ENCODE data around the gene TMEM271.

DNA sequence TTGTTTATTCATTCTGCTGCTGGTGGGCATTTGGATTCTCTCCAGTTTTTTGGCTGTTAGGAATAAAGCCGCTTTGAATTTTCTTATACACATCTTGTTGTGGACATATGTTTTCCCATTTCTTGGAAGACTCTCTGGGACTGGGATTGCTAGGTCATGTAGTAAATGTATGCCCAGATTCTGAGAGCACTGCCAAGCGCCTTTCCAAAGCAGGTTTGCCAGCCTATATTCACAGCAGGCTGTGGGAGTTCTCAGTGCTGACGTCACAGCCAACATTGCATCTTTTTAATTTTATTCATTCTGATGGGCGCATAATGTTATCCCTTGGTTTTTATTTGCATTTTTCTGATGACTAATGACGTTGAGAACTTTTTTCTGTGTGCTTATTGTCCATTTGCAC is 24.1 kb downstream of the TMEM271 start:
- TF ChIP-seq, protein P1, sequence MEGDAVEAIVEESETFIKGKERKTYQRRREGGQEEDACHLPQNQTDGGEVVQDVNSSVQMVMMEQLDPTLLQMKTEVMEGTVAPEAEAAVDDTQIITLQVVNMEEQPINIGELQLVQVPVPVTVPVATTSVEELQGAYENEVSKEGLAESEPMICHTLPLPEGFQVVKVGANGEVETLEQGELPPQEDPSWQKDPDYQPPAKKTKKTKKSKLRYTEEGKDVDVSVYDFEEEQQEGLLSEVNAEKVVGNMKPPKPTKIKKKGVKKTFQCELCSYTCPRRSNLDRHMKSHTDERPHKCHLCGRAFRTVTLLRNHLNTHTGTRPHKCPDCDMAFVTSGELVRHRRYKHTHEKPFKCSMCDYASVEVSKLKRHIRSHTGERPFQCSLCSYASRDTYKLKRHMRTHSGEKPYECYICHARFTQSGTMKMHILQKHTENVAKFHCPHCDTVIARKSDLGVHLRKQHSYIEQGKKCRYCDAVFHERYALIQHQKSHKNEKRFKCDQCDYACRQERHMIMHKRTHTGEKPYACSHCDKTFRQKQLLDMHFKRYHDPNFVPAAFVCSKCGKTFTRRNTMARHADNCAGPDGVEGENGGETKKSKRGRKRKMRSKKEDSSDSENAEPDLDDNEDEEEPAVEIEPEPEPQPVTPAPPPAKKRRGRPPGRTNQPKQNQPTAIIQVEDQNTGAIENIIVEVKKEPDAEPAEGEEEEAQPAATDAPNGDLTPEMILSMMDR (IDR thresholded peaks at IDR 0.05; ENCODE audit: low read depth, low read length): no peak
- no peak for TF ChIP-seq EZH2phosphoT487 (IDR thresholded peaks at IDR 0.05; ENCODE audit: low read depth)

Data from OCI-LY3 (cell line).